Measurements from ENCODE around the gene PDE2A.

PDE2A gene

DNA sequence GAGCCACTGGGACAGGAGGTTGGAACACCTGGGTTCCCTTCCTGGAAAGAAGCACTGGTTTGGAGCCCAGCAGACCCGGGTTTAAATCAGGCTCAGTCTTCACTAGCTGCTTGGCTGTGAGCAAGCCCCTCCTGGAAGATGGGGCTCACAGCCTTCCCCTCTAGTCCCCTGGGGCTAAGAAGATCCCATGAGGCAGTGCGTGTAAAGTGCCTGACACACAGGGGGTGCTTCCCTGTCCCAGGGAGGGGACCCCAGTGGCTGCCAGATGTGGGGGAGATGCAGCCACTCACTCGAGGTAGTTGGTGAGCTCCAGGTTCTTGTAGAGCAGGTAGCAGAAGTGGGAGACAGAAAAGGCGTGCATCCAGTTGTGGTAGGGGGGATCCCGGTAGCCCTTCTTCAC, 93.2 kb downstream of the PDE2A start:
- H3K79me2 ChIP-seq (ENCODE audit: low read length), result no peaks in the 10 kb centered on the region
- H3K4me2 ChIP-seq (ENCODE audit: low read length), result no peak overlapping the region
- H4K20me1 ChIP-seq (ENCODE audit: insufficient read depth, low read length), result no peaks in the 10 kb centered on the region
- H3K36me3 ChIP-seq (replicated peaks; ENCODE audit: low read depth, low read length), result no peaks in the 10 kb centered on the region
- H3K27me3 ChIP-seq (ENCODE audit: low read depth, low read length), result peaks cover 22% of the 10 kb centered on the region
- no peak overlapping the region for H3K27ac ChIP-seq (ENCODE audit: low read length)
- no peak overlapping the region for H3K9ac ChIP-seq (ENCODE audit: low read length)
- H2AFZ ChIP-seq (ENCODE audit: low read depth, low read length), result no peak overlapping the region
- TF ChIP-seq EZH2phosphoT487 (IDR thresholded peaks at IDR 0.05; ENCODE audit: low read depth), result no peak
- TF ChIP-seq, protein P1, sequence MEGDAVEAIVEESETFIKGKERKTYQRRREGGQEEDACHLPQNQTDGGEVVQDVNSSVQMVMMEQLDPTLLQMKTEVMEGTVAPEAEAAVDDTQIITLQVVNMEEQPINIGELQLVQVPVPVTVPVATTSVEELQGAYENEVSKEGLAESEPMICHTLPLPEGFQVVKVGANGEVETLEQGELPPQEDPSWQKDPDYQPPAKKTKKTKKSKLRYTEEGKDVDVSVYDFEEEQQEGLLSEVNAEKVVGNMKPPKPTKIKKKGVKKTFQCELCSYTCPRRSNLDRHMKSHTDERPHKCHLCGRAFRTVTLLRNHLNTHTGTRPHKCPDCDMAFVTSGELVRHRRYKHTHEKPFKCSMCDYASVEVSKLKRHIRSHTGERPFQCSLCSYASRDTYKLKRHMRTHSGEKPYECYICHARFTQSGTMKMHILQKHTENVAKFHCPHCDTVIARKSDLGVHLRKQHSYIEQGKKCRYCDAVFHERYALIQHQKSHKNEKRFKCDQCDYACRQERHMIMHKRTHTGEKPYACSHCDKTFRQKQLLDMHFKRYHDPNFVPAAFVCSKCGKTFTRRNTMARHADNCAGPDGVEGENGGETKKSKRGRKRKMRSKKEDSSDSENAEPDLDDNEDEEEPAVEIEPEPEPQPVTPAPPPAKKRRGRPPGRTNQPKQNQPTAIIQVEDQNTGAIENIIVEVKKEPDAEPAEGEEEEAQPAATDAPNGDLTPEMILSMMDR (IDR thresholded peaks at IDR 0.05; ENCODE audit: low read depth, low read length), result no peak
- H3K4me1 ChIP-seq (ENCODE audit: low read length), result peaks cover 3% of the 10 kb centered on the region
- no peaks in the 10 kb centered on the region for H3K9me3 ChIP-seq (ENCODE audit: insufficient read depth, low read length)
- no peak overlapping the region for H3K4me3 ChIP-seq (ENCODE audit: low read length)

DNA sequence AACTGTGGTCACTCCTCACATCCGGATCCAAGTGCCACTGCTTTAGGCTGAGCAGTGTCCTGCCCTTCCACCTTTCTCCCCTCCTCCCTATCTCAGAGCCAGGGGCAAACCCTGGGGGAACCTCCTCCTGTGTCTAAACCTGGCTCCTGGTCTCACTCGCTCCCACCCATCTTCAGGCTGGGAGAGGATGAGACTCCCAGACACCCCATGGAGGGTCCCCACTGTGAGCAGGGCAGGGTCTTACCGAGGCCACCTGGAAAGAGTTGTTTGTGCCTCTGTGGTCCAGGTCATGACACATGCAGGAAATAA, 93.6 kb downstream of the PDE2A start:
- Histone ChIP-seq H2AFZ (ENCODE audit: low read depth, low read length) (no peak overlapping the region), H3K9me3 (ENCODE audit: insufficient read depth, low read length) (no peaks in the 10 kb centered on the region), H3K4me2 (ENCODE audit: low read length) (no peak overlapping the region), H3K4me3 (ENCODE audit: low read length) (no peak overlapping the region), H4K20me1 (ENCODE audit: insufficient read depth, low read length) (no peaks in the 10 kb centered on the region), H3K79me2 (ENCODE audit: low read length) (no peaks in the 10 kb centered on the region), H3K36me3 (replicated peaks; ENCODE audit: low read depth, low read length) (no peaks in the 10 kb centered on the region), H3K27ac (ENCODE audit: low read length) (no peak overlapping the region), H3K4me1 (ENCODE audit: low read length) (no peaks in the 10 kb centered on the region), H3K9ac (ENCODE audit: low read length) (no peak overlapping the region), H3K27me3 (ENCODE audit: low read depth, low read length) (peaks cover 22% of the 10 kb centered on the region)
- TF ChIP-seq, protein P1 (IDR thresholded peaks at IDR 0.05; ENCODE audit: low read depth, low read length), result no peak
- no peak for TF ChIP-seq EZH2phosphoT487 (IDR thresholded peaks at IDR 0.05; ENCODE audit: low read depth)

DNA sequence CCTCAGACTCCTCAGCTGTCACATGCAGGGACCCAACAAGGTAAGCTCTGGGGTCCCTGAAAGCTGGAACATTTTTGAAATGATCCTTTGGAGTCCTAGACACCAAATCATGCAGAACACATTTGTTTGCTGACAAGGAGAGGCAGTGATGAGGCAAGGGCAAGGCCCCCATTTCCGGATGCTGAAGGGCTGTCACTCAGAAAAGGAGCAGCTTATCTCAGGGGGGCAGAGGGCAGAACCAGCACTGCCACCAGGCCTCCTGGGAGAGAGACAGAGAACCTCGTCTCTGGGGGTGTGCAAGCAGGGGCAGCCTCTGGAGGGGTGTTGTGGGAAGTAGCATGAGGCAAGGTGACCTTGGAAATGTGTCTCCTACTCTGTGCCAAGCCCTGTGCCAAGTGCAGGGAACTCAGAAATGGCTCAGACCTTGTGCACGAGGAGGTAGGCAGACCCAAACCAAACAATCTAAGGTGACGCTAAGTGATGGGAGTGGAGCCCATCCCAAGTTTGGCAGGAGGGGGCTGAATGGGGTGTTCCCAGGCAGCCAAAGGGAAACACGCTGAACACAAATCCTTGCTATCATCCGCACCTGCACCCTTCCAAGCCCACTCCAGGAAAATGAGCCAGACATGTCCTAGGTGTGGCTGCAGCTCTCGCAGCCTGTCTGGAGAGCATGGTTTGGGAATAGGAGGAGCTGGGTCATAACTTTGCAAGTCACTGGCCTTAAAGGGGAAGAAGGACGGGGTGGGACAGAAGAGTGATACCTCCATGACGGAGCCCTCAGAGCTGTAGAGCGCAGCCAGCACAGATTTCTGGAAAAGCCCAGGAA, 94.2 kb downstream of the PDE2A start:
- Histone ChIP-seq H3K4me2 (ENCODE audit: low read length) (no peak overlapping the region), H3K9ac (ENCODE audit: low read length) (no peak overlapping the region), H3K79me2 (ENCODE audit: low read length) (no peaks in the 10 kb centered on the region), H3K36me3 (replicated peaks; ENCODE audit: low read depth, low read length) (no peaks in the 10 kb centered on the region), H2AFZ (ENCODE audit: low read depth, low read length) (no peak overlapping the region), H3K27ac (ENCODE audit: low read length) (no peak overlapping the region), H3K4me1 (ENCODE audit: low read length) (no peaks in the 10 kb centered on the region), H3K4me3 (ENCODE audit: low read length) (no peak overlapping the region), H3K9me3 (ENCODE audit: insufficient read depth, low read length) (no peaks in the 10 kb centered on the region), H3K27me3 (ENCODE audit: low read depth, low read length) (peaks cover 22% of the 10 kb centered on the region), H4K20me1 (ENCODE audit: insufficient read depth, low read length) (no peaks in the 10 kb centered on the region)
- TF ChIP-seq EZH2phosphoT487 (IDR thresholded peaks at IDR 0.05; ENCODE audit: low read depth), result no peak
- TF ChIP-seq, protein P1 (IDR thresholded peaks at IDR 0.05; ENCODE audit: low read depth, low read length), result no peak

DNA sequence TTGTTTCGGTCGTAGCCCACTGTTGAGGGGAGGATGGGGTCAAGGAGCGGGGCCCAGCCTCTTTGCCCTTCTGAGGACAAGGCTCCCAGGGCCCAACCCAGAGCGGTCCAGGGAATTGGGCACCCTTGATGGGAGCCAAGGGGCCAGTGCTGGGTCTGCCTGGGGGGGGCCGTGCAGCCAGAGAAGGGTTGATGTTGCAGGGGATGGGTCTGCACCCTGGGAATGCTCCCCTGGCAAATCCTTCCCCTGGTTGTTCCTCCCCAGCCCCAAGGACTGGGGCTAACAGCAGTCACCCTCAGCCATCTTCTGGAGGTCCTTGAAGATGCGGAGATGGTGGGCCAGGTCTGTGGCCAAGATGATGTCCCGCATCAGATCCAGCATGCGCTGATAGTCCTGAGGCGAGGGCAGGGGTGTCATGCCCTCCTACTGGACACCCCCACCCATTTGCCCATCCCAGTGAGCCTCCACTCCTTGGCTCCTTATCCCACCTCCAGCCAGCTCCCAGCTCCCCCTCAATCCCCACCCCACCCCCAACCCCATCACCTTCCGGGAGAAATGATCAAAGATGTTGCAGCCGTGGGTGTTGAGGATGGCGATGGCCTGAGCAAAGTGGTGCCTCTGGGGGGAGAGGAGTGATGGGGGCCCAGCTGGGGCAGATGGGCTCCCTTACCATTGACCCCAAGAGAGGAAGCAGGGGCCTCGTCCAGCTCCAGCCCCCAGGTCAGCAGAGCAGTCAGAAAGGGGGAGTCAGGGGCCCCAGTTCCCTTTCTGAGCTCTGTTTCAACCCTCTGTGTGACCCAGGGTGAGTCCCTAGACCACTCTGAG, 95.0 kb downstream of the PDE2A start:
- Histone ChIP-seq H3K27me3 (ENCODE audit: low read depth, low read length) (peaks cover 27% of the 10 kb centered on the region), H2AFZ (ENCODE audit: low read depth, low read length) (no peak overlapping the region), H3K4me1 (ENCODE audit: low read length) (no peaks in the 10 kb centered on the region), H3K27ac (ENCODE audit: low read length) (no peak overlapping the region), H3K79me2 (ENCODE audit: low read length) (no peaks in the 10 kb centered on the region), H3K4me3 (ENCODE audit: low read length) (no peak overlapping the region), H4K20me1 (ENCODE audit: insufficient read depth, low read length) (no peaks in the 10 kb centered on the region), H3K36me3 (replicated peaks; ENCODE audit: low read depth, low read length) (no peaks in the 10 kb centered on the region), H3K9me3 (ENCODE audit: insufficient read depth, low read length) (no peaks in the 10 kb centered on the region), H3K9ac (ENCODE audit: low read length) (no peak overlapping the region), H3K4me2 (ENCODE audit: low read length) (no peak overlapping the region)
- TF ChIP-seq, protein P1 (IDR thresholded peaks at IDR 0.05; ENCODE audit: low read depth, low read length), result no peak
- TF ChIP-seq EZH2phosphoT487 (IDR thresholded peaks at IDR 0.05; ENCODE audit: low read depth), result no peak
